HG03135 (cell line): Measurements from ENCODE around the gene SPAM1.
"Not testable (repeated sequence)": the region's sequence is repeated elsewhere in the genome, so short reads cannot be mapped to it uniquely, and the experiment has no call there.

Experiments used
- ATAC-seq: cut with Tn5 transposase; IDR thresholded peaks from one replicate; pipeline ENCODE4 v1.9.1; 2021; ENCODE audit warnings: mild to moderate bottlenecking, moderate library complexity; ENCODE audit not compliant: unreplicated experiment

SPAM1 gene

DNA sequence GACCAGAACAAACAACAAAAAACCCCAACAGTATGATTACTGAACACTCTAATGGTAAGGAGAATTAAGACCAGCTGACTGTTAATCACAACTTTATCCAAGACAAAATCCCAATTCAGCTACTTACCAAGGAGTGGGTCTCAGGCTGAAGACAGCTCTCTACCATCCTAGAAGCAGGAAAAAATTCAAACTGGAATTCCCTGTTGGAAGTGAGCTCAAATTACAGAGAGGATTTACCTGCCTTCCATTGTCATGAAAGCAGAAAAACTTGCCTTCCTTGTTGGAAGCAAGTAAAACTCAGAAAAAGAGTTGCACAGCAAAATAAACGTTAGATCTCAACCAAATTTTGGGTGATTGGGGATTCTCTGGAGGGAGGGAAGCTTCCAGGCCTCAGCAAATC, 20.9 kb downstream of the SPAM1 start:
- ATAC-seq, result no peak

DNA sequence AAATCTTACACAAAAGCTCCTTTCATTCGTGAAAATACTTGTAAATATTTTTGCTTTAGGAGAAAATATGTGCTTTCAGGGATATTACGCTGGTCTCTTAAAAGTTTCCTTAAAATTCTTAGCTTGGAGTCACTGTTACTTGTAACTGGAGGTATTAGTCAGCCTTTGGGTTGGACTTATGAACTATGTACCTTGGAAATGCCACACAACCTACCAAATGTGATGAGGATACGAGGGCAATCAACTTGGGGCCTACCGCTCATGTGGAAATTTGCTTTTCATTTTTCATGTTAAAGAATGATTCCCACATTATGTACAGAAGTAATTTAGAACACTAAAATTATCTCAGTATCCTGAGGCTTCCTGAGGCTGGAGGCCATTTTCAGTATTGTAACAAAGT, 23.1 kb downstream of the SPAM1 start:
- no peak for ATAC-seq

DNA sequence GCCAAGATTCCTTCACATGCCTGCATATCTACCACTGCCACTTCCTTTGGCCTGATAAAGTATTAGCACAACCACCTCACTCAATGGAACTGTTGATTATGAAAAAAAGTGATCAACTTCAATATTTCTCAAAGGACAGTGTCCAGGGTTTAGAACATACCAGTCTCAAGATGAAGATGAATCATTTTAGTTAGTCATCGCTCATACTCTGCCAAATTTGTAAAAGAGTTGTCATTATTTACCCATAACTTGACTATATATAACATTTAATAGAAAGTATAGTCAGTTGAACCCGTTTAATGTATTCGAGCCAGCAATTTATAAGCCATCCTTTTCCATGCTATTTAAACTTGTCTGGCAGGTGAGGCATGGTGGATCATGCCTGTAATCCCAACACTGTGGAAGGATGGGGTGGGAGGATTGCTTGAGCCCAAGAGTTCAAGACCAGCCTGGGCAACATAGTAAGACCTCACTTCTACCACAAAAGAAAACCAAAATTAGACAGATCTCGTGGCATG, 33.2 kb downstream of the SPAM1 start:
- ATAC-seq, result no peak

DNA sequence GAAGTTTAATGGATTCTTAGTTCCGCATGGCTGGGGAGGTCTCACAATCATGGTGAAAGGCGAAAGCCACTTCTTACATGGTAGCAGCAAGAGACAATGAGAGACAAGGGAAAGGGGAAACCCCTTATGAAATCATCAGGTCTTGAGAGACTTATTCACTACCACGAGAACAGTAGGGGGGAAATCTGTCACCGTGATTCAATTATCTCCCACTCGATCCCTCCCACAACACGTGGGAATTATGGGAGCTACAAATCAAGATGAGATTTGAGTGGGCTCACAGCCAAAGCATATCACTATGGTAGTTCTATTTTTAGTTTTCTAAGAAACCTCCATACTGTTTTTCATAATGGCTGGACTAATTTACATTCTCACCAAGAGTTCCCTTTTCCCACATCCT, 36.7 kb downstream of the SPAM1 start:
- no peak for ATAC-seq

DNA sequence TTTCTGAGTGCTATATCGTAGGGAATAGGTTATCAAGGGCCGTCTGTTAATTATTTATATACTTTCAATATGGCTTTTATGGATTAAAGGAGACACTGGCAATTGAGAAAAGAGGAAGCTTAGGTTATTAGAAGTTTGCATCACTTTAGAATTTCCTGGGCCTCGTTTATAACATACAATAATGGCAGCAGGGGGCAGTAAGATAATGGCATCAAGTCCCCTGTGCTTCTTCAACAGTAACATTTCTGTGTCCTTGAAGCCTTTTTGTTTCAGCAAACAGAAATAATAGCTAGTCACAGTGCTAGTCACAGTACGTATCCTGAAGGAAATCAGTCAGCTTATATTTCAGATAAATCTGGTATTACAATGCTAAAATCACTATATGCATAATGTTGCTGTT, 41.9 kb downstream of the SPAM1 start:
- no peak for ATAC-seq

DNA sequence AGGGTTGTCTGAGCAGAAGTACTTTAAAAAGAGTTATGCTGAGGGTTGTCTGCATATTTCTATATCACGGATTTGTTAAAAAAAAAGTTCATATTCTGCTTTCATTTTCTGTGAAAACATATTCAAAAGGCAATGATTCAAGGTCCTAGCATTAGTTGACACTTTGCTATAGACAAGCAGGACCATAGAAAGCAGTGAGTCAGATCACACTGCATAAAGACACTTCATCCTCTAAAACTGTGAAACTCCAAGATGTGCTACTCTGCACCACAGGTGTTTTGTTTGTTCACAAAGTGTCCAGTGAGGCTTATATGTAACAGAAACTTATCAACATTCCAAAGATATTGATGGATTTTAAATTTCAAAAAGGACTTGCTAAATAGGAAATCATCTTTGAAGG, 47.0 kb downstream of the SPAM1 start:
- ATAC-seq, result no peak

DNA sequence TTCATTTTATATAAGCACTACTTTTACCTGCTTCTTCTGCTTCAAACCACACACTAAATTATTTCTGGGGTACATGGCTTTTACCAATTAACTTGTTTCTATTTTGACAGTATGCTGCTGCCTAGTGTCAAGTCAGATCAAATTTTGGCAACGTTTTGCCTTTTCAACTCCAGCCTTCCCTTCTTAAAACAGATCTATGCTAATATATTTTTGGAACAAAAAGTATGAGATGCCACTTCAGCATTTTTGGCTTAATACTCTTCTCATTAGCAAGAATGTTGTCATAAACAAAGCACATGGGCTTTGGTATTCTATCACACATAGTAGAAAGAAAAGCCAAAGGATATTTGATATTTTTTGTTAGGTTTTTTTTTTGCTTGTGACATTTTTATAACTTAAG, 47.8 kb downstream of the SPAM1 start:
- ATAC-seq, result no peak

DNA sequence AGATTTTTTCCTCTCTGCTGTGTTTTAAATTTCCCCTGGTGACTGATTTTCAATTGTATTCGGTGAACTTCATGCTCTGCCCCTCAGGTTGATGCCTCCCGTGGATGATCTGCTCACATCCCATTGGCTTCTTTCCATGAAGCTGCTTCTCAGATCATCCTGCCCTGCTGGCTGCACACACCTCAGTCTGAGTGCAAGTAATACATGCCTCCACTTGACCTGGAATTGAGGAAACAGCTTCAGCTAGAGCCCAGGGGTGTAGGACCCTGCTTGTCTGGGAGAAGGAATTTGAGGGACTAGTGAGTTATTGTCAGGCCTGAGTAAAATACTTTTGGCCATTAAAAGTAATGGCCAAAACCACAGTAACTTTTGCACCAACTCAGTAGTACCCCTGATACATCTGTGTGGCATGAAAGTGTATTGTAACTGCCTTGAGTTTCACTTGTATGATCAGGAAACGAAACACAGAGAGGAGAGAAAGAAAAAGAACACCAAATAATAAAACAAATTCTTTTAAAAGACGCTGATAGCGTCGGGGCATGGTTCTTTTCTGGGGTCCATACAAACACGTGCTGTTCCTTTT, 49.4 kb downstream of the SPAM1 start:
- ATAC-seq, result no peak

DNA sequence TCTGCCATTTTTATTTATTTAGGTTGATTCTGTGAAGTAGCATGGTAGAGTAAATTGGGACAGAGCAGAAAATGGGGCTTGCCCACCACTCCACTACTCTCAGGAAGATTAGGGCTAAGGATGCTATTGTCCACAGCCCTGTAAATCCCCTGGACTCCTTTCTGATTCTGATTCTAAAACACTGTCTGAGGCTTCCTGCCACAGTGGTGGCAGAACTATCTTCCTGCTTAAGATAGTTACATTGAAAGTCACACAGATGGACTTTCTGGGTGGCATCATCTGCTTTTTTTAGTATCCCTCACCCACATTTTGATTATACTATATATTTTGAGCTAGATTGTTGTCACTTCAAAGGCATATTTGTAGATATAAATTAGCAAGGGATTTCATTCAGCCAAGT, 50.0 kb downstream of the SPAM1 start:
- ATAC-seq, result no peak

DNA sequence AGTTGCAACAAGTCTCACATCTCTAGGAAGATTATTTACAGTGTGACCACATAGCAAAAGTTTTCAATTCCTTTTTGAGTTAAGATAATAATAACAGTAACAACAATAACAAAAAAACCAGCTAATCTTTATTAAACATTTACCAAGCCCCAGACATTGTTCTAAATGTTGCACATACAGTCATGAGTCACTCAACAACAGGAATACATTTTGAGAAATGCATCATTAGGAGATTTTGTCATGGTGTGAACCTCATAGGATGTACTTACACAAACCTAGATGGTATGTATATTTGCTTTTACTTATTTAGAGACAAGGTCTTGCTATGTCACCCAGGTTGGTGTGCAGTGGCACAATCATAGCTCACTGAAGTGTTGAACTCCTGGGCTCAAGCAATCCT, 52.0 kb downstream of the SPAM1 start:
- no peak for ATAC-seq

DNA sequence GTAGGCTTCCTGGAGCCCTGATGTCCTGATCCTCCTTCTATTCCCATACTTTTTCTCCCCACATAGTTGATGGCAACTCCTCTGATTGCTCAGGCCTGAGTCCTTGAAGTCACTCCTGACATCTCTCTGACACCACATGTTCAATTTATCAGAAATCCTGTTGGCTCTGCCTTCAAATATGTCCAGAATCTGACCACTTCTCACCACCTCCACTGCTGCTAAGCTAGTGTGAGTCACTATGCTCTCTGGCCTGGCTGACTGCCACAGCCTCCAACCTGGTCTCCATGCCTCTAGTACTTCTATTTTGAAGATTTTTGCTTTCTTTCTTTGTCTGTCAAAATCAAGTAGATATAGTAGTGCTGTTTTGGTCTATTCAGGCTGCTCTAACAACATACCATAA, 54.8 kb downstream of the SPAM1 start:
- ATAC-seq, result no peak

DNA sequence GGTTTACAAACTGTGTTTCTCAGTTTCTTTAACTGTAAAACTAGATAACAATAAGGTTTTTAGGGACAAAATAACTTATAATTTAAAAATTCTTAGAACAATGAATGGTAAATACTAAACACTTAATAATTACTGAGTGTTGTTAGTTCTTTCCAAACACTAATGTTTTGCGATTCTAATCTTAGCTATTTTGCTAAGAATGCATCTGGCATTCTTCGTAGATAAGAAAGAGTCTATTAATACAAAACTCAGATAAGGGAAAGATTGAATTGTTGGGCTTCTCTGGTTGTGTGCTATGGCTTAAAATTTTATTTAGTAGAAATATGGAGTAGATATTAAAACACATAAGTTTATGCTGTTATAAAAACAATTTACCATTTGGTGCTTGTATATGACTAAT, 62.4 kb downstream of the SPAM1 start:
- ATAC-seq, result no peak

DNA sequence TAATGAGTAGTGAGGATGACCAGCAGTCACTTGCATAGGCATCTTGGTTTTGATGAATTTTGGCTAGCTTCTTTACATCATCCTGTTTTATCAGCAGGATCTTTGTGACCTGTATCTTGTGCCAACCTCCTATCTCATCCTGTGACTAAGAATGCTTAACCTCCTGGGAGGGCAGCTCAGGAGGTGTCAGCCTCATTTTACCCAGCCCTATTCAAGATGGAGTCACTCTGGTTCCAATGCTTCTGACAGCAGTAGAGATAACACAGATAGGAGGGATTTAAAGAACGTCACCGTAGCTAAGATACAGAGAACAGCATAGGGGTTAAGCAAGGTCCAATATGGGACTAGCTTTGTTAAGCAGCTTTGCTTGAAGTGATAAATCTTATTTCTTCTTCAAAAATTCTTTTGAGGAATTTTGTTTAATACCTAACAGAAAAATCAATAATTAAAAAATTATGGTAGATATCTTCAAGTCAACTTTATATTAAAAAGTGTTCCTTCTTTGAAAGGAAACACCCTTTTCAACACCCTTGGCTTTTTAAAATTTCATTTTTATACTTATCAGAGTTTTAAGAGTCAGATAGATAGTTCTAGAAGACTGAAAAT, 68.0 kb downstream of the SPAM1 start:
- ATAC-seq, result no peak

DNA sequence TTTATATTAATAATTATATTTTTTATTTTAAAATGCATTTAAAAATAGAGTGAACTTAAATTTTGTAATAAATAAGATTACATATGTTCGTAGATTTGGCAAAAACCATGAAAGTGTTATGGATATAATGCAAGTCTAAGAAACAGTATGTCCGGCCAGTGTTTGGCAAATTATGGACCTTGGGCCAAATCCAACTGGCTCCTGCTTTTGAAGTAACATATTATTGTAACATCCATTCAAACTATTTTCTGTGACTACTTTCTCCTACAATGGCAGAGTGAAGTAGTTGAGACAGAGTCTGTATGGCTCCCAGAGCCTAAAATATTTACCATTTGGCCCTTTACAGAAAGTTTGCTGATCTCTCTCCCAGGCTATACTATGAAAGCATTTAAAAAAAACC, 69.0 kb downstream of the SPAM1 start:
- ATAC-seq, result no peak

DNA sequence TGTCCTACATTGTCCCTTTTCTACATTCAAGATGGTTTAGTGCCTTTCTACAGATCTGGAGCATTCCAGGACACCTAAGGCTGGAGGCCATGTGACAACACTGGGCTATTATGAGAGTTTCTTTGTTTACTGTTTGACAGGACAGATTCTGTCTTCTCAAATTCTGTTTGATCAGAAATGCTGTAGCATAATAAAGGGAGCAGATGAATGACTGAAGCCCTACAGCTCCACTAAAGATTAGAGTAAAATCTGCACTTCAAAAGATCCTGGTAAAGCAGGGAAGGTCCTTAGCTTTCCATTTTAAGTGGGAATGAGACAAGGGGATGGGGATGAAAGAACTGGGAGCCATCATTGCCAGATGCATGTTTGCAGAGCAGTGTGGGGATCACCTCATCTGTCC, 69.4 kb downstream of the SPAM1 start:
- ATAC-seq, result no peak

DNA sequence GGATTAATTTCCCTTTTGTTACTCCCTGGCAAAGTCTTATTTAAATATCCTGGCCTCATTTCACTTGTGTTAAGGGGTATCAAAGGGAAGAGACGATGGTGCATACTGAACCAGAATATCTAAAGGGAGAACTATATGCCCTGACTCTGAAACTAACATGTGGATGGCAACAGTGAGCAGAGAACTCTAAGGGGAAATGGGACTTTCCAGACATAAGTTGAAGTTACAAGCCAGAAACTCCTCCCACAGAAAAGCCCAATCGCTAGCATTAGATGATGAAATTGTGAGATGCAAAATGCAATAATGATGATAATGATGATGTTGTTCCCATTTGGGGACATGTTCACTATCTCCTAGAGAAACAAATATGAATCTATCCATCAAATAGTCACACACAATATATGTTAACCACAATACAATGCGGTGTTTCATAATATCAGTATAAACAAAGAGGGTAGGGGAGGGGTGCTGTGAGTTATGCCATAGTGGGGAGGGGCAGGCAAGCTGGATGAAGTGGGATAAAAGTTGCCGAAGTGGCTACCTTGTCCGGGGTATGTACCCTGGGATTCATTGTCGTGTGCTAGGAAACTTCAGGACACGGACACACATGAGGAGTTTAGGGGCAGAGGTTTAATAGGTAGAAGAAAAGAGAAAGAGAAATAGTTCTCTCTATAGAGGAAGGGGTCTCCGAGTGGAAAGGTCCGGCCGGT, 70.7 kb downstream of the SPAM1 start:
- no peak for ATAC-seq

DNA sequence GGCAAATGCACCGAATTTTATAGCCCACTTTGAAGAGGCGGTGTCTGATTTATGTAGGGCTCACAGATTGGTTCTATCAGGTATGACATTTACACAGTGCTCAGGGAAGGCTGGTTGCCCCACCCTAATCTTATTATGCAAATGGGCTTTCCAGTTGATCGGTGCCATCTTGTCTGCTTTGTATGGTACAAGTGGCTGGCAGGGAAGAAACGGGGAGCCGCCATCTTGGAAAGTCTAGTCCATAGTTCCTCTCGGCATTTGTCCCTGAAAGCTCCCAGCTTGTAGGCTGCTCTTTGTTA, 71.2 kb downstream of the SPAM1 start:
- ATAC-seq, result no peak

DNA sequence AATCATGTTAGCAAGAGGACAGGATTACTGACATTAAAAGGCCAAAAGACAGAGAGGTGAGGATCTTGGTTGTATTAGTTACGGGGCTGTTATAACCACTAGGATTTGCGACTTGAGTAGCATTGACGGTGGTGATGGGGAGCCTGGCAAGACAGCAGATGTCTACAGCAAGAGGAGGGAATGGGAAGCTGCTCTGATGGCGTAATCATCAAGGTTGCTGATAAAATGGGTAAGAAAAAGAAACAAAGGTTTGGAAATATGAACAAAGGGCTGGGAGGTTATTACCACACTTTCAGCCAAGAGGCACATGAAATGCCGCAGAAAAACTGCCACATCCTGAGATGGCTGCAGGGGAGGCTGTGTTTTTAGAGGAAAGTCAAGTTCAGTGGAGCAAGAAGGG, 73.9 kb downstream of the SPAM1 start:
- ATAC-seq, result no peak

DNA sequence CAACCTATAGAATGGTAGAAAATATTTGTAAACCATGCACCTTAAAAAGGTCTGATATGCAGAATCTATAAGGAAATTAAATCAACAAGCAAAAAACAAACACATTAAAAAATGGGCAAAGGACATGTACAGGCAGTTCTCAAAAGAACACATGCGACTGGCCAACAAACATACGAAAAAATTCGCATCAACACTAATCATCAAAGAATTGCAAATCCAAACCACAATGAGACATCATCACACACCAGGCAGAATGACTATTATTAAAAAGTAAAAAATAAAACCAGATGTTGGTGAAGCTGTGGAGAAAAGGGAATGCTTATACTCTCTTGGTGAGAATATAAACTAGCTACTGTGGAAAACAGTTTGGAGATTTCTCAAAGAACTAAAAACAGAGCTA, 74.7 kb downstream of the SPAM1 start:
- ATAC-seq, result no peak

DNA sequence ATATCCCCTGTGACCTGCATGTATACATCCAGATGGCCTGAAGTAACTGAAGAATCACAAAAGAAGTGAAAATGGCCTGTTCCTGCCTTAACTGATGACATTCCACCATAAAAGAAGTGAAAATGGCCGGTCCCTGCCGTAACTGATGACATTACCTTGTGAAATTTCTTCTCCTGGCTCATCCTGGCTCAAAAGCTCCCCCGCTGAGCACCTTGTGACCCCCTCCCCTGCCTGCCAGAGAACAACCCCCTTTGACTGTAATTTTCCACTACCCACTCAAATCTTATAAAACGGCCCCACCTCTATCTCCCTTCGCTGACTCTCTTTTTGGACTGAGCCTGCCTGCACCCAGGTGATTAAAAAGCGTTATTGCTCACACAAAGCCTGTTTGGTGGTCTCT, 83.3 kb downstream of the SPAM1 start:
- ATAC-seq, result not testable (repeated sequence)

DNA sequence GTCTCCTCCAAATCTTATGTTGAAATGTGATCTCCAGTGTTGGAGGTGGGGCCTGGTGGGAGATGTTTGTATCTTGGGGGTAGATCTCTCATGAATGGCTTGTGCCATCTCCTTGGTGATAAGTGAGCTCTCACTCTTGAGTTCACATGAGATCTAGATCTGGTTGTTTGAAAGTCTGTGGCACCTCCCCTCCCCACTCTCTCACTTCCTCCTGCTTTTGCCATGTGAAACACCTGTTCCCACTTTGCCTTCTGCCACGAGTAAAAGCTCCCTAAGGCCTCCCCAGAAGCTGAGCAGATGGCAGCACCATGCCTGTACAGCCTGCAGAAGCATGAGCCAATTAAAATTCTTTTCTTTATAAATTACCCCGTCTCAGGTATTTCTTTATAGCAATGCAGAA, 84.3 kb downstream of the SPAM1 start:
- ATAC-seq, result no peak
